ENCODE measurements around the gene TSN. TPM values are rescaled to one million over a fixed set of nuclear protein-coding genes. Genes with fewer than 3 reads are reported as not detected.
"Not testable (repeated sequence)": the region's sequence is repeated elsewhere in the genome, so short reads cannot be mapped to it uniquely, and the experiment has no call there.

TSN gene
- total RNA-seq, 1 experiment from 2014 or later, result 96.0 TPM

DNA sequence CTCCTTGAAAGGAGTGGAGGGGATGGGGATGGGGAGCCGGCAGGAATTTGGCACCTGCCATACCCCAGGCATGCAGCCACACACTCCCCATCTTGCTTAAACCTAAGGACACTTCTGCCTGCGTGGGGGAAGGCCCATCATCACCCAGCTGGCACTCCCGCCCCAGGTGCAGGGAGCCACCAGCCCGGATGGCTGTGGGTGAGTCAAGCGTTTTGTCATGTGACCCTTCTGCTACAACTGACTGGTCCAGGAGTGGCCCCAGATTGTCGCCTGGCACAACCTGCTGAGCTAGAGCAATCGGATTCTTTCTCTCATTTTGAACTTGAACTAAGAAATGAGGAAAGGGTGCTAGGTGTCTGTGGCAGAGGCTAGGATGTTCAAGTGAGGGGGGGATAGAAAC, 61.3 kb downstream of the TSN start:
- H3K27me3 ChIP-seq (ENCODE audit: control insufficient read depth, insufficient read depth, low read length), result no peaks in the 10 kb centered on the region; the same call in 1 of the 2 replicates
- POLR2A ChIA-PET, result no interaction called here
- CTCF ChIA-PET, result no interaction called here
- DNase-seq (ENCODE audit: low read depth, low spot score), result no peak
- no peak overlapping the region for H3K27ac ChIP-seq (ENCODE audit: low read length)
- H3K9me3 ChIP-seq (ENCODE audit: control insufficient read depth, insufficient read depth, low read depth, low read length), result no peaks in the 10 kb centered on the region
- TF ChIP-seq, protein P1, sequence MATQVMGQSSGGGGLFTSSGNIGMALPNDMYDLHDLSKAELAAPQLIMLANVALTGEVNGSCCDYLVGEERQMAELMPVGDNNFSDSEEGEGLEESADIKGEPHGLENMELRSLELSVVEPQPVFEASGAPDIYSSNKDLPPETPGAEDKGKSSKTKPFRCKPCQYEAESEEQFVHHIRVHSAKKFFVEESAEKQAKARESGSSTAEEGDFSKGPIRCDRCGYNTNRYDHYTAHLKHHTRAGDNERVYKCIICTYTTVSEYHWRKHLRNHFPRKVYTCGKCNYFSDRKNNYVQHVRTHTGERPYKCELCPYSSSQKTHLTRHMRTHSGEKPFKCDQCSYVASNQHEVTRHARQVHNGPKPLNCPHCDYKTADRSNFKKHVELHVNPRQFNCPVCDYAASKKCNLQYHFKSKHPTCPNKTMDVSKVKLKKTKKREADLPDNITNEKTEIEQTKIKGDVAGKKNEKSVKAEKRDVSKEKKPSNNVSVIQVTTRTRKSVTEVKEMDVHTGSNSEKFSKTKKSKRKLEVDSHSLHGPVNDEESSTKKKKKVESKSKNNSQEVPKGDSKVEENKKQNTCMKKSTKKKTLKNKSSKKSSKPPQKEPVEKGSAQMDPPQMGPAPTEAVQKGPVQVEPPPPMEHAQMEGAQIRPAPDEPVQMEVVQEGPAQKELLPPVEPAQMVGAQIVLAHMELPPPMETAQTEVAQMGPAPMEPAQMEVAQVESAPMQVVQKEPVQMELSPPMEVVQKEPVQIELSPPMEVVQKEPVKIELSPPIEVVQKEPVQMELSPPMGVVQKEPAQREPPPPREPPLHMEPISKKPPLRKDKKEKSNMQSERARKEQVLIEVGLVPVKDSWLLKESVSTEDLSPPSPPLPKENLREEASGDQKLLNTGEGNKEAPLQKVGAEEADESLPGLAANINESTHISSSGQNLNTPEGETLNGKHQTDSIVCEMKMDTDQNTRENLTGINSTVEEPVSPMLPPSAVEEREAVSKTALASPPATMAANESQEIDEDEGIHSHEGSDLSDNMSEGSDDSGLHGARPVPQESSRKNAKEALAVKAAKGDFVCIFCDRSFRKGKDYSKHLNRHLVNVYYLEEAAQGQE (IDR thresholded peaks at IDR 0.05; ENCODE audit: insufficient read depth in 1 of 2, low read depth in 2 of 2, low read length in 1 of 2), result no peak
- TF ChIP-seq TCF7L2 (IDR thresholded peaks at IDR 0.05; ENCODE audit: low read depth, low read length) (no peak), POLR2AphosphoS5 (IDR thresholded peaks at IDR 0.05; ENCODE audit: low read depth, low read length) (no peak), SIN3A (IDR thresholded peaks at IDR 0.05; ENCODE audit: borderline replicate concordance, insufficient read depth, low read depth, low read length) (no peak)
- TF ChIP-seq, protein P2, sequence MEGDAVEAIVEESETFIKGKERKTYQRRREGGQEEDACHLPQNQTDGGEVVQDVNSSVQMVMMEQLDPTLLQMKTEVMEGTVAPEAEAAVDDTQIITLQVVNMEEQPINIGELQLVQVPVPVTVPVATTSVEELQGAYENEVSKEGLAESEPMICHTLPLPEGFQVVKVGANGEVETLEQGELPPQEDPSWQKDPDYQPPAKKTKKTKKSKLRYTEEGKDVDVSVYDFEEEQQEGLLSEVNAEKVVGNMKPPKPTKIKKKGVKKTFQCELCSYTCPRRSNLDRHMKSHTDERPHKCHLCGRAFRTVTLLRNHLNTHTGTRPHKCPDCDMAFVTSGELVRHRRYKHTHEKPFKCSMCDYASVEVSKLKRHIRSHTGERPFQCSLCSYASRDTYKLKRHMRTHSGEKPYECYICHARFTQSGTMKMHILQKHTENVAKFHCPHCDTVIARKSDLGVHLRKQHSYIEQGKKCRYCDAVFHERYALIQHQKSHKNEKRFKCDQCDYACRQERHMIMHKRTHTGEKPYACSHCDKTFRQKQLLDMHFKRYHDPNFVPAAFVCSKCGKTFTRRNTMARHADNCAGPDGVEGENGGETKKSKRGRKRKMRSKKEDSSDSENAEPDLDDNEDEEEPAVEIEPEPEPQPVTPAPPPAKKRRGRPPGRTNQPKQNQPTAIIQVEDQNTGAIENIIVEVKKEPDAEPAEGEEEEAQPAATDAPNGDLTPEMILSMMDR (IDR thresholded peaks at IDR 0.05), result no peak
- no peak overlapping the region for H3K4me3 ChIP-seq (ENCODE audit: low read depth in 2 of 2, low read length in 2 of 2)
- no peaks in the 10 kb centered on the region for H3K36me3 ChIP-seq (ENCODE audit: control insufficient read depth, insufficient read depth, low read length)
- no TSS peak for BruUV-seq (replicated peaks)
- intact Hi-C loops (cut with micrococcal nuclease; ENCODE audit: unreplicated experiment) (loop anchor here (10.0 kb wide), 1 partner anchor 148 kb away; no protein-coding TSS in a partner anchor), in situ Hi-C loops (cut with HindIII; ENCODE audit: low pct_unique_long_range_greater_than_20kb, low sequenced_read_pairs) (no loop called here)
- ATAC-seq, result no peak
- H3K4me1 ChIP-seq (ENCODE audit: control insufficient read depth, insufficient read depth, low read length), result no peaks in the 10 kb centered on the region

DNA sequence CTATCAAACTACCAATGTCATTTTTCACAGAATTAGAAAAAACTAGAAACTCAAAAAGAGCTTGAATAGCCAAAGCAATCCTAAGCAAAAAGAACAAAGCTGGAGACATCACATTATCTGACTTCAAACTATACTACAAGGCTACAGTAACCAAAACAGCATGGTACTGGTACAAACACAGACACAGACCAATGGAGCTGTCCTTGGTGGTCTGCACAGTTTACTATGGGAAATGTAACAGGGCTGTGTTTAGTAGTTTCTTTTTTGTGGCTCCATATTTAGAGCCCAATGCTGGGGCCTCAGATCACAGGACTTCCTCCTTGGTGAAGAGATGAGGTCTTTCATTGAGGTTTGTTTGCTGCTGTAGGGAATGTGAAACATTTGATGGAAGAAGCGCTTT, 61.9 kb downstream of the TSN start:
- H3K27me3 ChIP-seq (ENCODE audit: control insufficient read depth, insufficient read depth, low read length); H3K4me1 ChIP-seq (ENCODE audit: control insufficient read depth, insufficient read depth, low read length); H3K36me3 ChIP-seq (ENCODE audit: control insufficient read depth, insufficient read depth, low read length); H3K4me3 ChIP-seq (ENCODE audit: low read depth in 2 of 2, low read length in 2 of 2); CTCF ChIA-PET; H3K9me3 ChIP-seq (ENCODE audit: control insufficient read depth, insufficient read depth, low read depth, low read length); ATAC-seq; H3K27ac ChIP-seq (ENCODE audit: low read length); BruUV-seq (replicated peaks); DNase-seq (ENCODE audit: low read depth, low spot score); POLR2A ChIA-PET; in situ Hi-C loops (cut with HindIII; ENCODE audit: low pct_unique_long_range_greater_than_20kb, low sequenced_read_pairs): not testable (repeated sequence)
- intact Hi-C loops (cut with micrococcal nuclease; ENCODE audit: unreplicated experiment), result loop anchor here (10.0 kb wide), 1 partner anchor 147 kb away; no protein-coding TSS in a partner anchor

Other genes starting within 250 kb of the TSN start
- gene RNU4ATAC, start 224.8 kb upstream of the TSN start, total RNA-seq (2021; ENCODE audit: unreplicated experiment), result not detected
- 49.2 TPM for gene CLASP1, start 106.2 kb upstream of the TSN start, total RNA-seq (2021; ENCODE audit: unreplicated experiment)
- 84.5 TPM for gene NIFK, start 18.8 kb upstream of the TSN start, total RNA-seq (2021; ENCODE audit: unreplicated experiment)